Neural crest cell (in vitro differentiated cells): Measurements from ENCODE around the gene CUL3. TPM values are rescaled to one million over a fixed set of nuclear protein-coding genes. Genes with fewer than 3 reads are reported as not detected.

ENCODE experiments used
- DNase-seq: peaks from one replicate; pipeline ENCODE4 v3.0.0; 2021; ENCODE audit warnings: low read depth, mixed read lengths, low spot score
- H3K27ac Mint-ChIP-seq: one replicate; pipeline ENCODE4 v1.8.0; 2021; ENCODE audit warnings: mild to moderate bottlenecking, mixed read lengths; ENCODE audit not compliant: unreplicated experiment
- H3K27me3 Mint-ChIP-seq: 2 replicates; pipeline ENCODE4 v1.8.0; 2021; ENCODE audit warnings: low read depth, mild to moderate bottlenecking, mixed read lengths
- H3K36me3 Mint-ChIP-seq: 2 replicates; pipeline ENCODE4 v1.8.0; 2021; ENCODE audit warnings: low read depth, mild to moderate bottlenecking, mixed read lengths
- H3K4me1 Mint-ChIP-seq: 2 replicates; pipeline ENCODE4 v1.8.0; 2021; ENCODE audit warnings: mixed read lengths
- H3K4me3 Mint-ChIP-seq: one replicate; pipeline ENCODE4 v1.8.0; 2021; ENCODE audit warnings: mild to moderate bottlenecking, mixed read lengths
- H3K9me3 Mint-ChIP-seq: 2 replicates; pipeline ENCODE4 v1.8.0; 2021; ENCODE audit warnings: mixed read lengths
- CTCF ChIP-seq: fragments of 200-600 bp; sonication (generic); conservative IDR thresholded peaks from 2 replicates; pipeline ENCODE4 v1.5.0; 2021; ENCODE audit warnings: antibody characterized with exemption, mild to moderate bottlenecking
- total RNA-seq: library from RNA; stranded (reverse); gene quantifications from 2 replicates; pipeline ENCODE4 v1.2.1, GENCODE V29; 2021

CUL3 gene
- total RNA-seq, 1 donor from 2014 or later: 99.4 TPM

- Mint-ChIP-seq H3K27me3 (no peaks in the 10 kb centered on the region), H3K27ac (no peak overlapping the region), H3K4me3 (no peak overlapping the region), H3K36me3 (no peaks in the 10 kb centered on the region), H3K4me1 (no peaks in the 10 kb centered on the region), H3K9me3 (peaks cover 2% of the 10 kb centered on the region)
- peak; percentile 62 for TF ChIP-seq CTCF
- DNase-seq: no peak
Observed at GRCh38 chr2:224449212-224450147, 135.7 kb downstream of the CUL3 start.

GRCh38 chr2:224448236-224448635 is 136.9 kb downstream of the CUL3 start:
- Mint-ChIP-seq H3K36me3 (no peaks in the 10 kb centered on the region), H3K27me3 (no peaks in the 10 kb centered on the region), H3K4me3 (no peak overlapping the region), H3K9me3 (peaks cover 4% of the 10 kb centered on the region), H3K4me1 (no peaks in the 10 kb centered on the region), H3K27ac (no peak overlapping the region)
- DNase-seq: no peak
- TF ChIP-seq CTCF: no peak

- no peak overlapping the region for H3K4me3 Mint-ChIP-seq
- H3K4me1 Mint-ChIP-seq: no peaks in the 10 kb centered on the region
- DNase-seq: no peak
- H3K27me3 Mint-ChIP-seq: no peaks in the 10 kb centered on the region
- peaks cover 8% of the 10 kb centered on the region for H3K9me3 Mint-ChIP-seq
- H3K27ac Mint-ChIP-seq: no peak overlapping the region
- no peaks in the 10 kb centered on the region for H3K36me3 Mint-ChIP-seq
- TF ChIP-seq CTCF: no peak
Observed at GRCh38 chr2:224444783-224445182, 140.4 kb downstream of the CUL3 start.

- DNase-seq: no peak
- Mint-ChIP-seq H3K27ac (no peak overlapping the region), H3K27me3 (no peaks in the 10 kb centered on the region), H3K4me1 (no peaks in the 10 kb centered on the region), H3K4me3 (no peak overlapping the region), H3K36me3 (no peaks in the 10 kb centered on the region), H3K9me3 (peaks cover 8% of the 10 kb centered on the region)
- TF ChIP-seq CTCF: no peak
Observed at GRCh38 chr2:224444021-224444420, 141.1 kb downstream of the CUL3 start.

GRCh38 chr2:224442071-224442967 is 142.8 kb downstream of the CUL3 start:
- no peak for DNase-seq

More at GRCh38 chr2:224442071-224442967, 142.8 kb downstream of the CUL3 start:
- Mint-ChIP-seq H3K27me3 (no peaks in the 10 kb centered on the region), H3K36me3 (no peaks in the 10 kb centered on the region), H3K4me1 (no peaks in the 10 kb centered on the region), H3K4me3 (no peak overlapping the region), H3K27ac (no peak overlapping the region), H3K9me3 (peaks cover 8% of the 10 kb centered on the region)
- no peak for TF ChIP-seq CTCF
